BE2C (cell line): ENCODE results near the gene RNLS.
A peak's percentile ranks its signal among the peaks of the same experiment; 100 is the strongest.

Source experiments
- DNase-seq: peaks from one replicate; pipeline ENCODE4 v3.0.0-alpha.2; 2020
- H3K27me3 ChIP-seq: fragments of 250-450 bp; sonication (Bioruptor Pico); 2 replicates; pipeline ENCODE4 v1.5.1; 2020; ENCODE audit warnings: mild to moderate bottlenecking
- H3K36me3 ChIP-seq: fragments of 250-450 bp; sonication (Bioruptor Pico); 2 replicates; pipeline ENCODE4 v1.5.1; 2020; ENCODE audit warnings: mild to moderate bottlenecking
- H3K4me1 ChIP-seq: fragments of 250-450 bp; sonication (Bioruptor Pico); 2 replicates; pipeline ENCODE4 v1.5.1; 2020
- H3K4me3 ChIP-seq: 2 replicates; pipeline ENCODE4 v1.5.1; 2011; ENCODE audit warnings: low read depth, low read length
- H3K9me3 ChIP-seq: fragments of 250-450 bp; sonication (Bioruptor Pico); 2 replicates; pipeline ENCODE4 v1.5.1; 2020
- CTCF ChIP-seq: IDR thresholded peaks from 2 replicates; pipeline ENCODE4 v1.5.1; 2012; ENCODE audit warnings: mild to moderate bottlenecking, low read depth, low read length

RNLS gene

DNA sequence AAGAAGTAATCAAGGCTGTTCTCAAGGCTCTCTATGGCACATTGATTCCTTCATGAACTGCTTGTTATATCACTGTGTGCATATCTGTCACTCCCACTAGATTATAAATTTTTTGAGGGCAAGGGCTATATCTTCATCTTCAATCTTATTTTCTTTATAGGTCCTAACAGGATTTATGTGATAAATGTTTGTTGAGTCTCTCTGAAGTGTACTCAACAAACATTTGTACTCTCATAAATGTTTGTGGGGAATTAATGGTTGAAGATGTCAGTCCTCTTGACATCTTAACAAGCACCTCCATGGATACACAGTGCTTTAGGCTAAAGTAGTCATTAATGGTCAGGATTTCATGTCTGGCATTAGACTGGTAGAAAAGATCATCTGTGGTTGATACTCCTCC, 143.2 kb downstream of the RNLS start:
- Histone ChIP-seq H3K27me3 (no peaks in the 10 kb centered on the region), H3K36me3 (no peaks in the 10 kb centered on the region), H3K4me3 (no peak overlapping the region), H3K9me3 (no peaks in the 10 kb centered on the region), H3K4me1 (no peaks in the 10 kb centered on the region)
- DNase-seq: no peak
- TF ChIP-seq CTCF: no peak

DNA sequence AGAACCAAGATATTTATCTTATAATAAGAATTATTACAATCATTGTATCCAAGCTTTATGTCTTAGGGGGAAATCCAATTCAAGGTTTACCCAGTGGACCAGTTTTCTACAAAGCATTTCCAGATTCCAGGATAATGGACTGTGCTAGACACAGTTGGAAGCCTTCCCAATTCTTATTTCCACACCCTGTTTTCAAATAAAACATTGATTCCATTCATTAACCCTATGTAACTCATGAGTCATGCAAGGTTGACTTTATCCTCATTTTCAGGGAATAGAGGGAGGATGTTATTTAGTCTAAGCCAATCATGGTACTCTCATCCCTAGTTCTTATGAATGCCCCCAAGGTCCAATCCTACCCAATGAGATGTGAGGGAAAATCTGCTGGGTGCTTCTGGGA, 145.7 kb downstream of the RNLS start:
- H3K27me3 ChIP-seq: no peaks in the 10 kb centered on the region
- no peaks in the 10 kb centered on the region for H3K9me3 ChIP-seq
- no peak for TF ChIP-seq CTCF
- no peaks in the 10 kb centered on the region for H3K36me3 ChIP-seq
- H3K4me3 ChIP-seq: no peak overlapping the region
- DNase-seq: no peak
- H3K4me1 ChIP-seq: no peaks in the 10 kb centered on the region

DNA sequence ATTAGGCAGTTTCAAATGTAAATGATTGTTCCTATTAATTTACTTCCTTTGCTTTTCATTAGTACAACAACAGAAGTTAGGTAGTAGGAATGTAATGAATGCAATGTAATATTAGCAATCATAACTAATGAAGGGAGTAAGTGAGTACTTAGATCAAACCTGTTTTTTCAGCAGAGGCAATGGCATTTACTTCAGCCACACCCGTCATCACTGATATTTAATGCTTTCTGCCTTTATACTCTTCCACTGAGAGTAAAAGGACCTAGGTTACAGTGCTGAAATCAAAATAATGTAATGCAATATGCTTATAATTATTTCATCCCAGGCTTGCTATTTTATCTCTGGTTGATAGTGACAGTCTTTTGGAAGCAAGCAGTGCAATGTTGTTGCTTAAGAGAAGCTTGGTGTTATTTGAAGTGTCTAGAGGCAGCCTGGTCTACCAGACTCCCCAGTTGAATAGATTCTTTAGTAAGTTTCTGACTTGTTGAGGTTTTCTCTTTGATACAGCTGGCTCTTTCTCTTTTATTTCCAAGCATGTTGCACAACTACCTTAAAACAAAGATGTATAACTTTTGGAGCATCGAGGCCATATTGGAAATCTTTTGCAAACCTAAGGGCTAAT, 149.4 kb downstream of the RNLS start:
- no peaks in the 10 kb centered on the region for H3K27me3 ChIP-seq
- no peaks in the 10 kb centered on the region for H3K36me3 ChIP-seq
- H3K4me3 ChIP-seq: no peak overlapping the region
- no peaks in the 10 kb centered on the region for H3K9me3 ChIP-seq
- no peak for DNase-seq
- TF ChIP-seq CTCF: no peak
- H3K4me1 ChIP-seq: no peaks in the 10 kb centered on the region

GRCh38 chr10:88431103-88431502, 152.0 kb downstream of the RNLS start:
- TF ChIP-seq CTCF: no peak
- Histone ChIP-seq H3K36me3 (no peaks in the 10 kb centered on the region), H3K4me3 (no peak overlapping the region), H3K27me3 (no peaks in the 10 kb centered on the region), H3K4me1 (peaks cover 3% of the 10 kb centered on the region; the same call in 1 of the 2 replicates), H3K9me3 (no peaks in the 10 kb centered on the region)
- DNase-seq: no peak

DNA sequence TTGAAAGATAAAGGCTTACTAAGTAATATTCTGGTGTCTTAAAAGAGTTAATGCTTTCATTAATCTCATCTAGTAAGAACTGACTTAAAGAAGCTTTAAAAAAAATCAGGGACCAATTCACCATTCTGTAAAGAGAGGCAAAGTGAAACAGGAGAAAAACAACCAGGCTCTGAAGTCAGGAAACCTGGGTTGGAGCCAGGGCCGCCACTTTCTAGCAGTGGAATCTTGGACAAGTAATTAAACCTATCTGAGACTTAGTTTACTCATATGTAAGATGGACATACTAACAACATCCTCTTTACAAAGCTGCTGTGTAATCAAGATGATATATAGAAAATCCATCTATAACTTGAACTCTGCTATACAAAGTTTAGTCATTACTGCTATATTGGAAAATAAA, 154.1 kb downstream of the RNLS start:
- no peak for TF ChIP-seq CTCF
- H3K36me3 ChIP-seq: no peaks in the 10 kb centered on the region
- H3K4me1 ChIP-seq: peaks cover 3% of the 10 kb centered on the region; the same call in 1 of the 2 replicates
- no peaks in the 10 kb centered on the region for H3K27me3 ChIP-seq
- DNase-seq: no peak
- H3K9me3 ChIP-seq: no peaks in the 10 kb centered on the region
- H3K4me3 ChIP-seq: no peak overlapping the region

DNA sequence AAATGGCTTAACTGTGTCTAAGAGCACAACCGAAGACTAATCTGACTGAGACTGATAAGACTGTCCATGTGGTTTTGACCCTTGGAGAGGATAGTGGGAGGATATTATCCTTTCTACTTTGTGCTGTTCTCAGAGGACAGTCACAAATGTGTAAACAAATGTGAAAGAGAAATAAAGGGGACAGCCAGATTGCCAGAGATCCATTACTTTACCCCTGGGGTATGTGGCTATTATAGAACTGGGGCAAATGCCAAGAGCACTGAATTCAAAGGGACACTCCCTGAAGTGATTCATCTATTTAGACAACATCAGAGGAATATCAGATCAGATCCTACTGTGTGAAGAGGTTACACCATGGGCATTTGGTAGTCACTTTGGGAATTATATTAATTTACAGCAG, 154.7 kb downstream of the RNLS start:
- DNase-seq: peak; percentile 8

More for the DNA sequence above, 154.7 kb downstream of the RNLS start:
- TF ChIP-seq CTCF: no peak
- no peak overlapping the region for H3K4me3 ChIP-seq
- peaks cover 3% of the 10 kb centered on the region; the same call in 1 of the 2 replicates for H3K4me1 ChIP-seq
- no peaks in the 10 kb centered on the region for H3K27me3 ChIP-seq
- no peaks in the 10 kb centered on the region for H3K9me3 ChIP-seq
- H3K36me3 ChIP-seq: no peaks in the 10 kb centered on the region
